HG03095 (cell line): ENCODE measurements around the gene DPYD.

Experiments used
- ATAC-seq: cut with Tn5 transposase; IDR thresholded peaks from one replicate; pipeline ENCODE4 v1.9.1; 2021; ENCODE audit warnings: moderate library complexity; ENCODE audit not compliant: unreplicated experiment

DPYD gene

GRCh38 chr1:97560714-97561113, 360.1 kb downstream of the DPYD start:
- no peak for ATAC-seq

GRCh38 chr1:97553971-97554370, 366.9 kb downstream of the DPYD start:
- ATAC-seq = no peak

GRCh38 chr1:97551113-97551512, 369.7 kb downstream of the DPYD start:
- no peak for ATAC-seq

- no peak for ATAC-seq
These were observed 375.4 kb downstream of the DPYD start for GRCh38 chr1:97545446-97545845.

GRCh38 chr1:97540346-97540888, 380.4 kb downstream of the DPYD start:
- no peak for ATAC-seq

- ATAC-seq = no peak
These were observed 382.7 kb downstream of the DPYD start for GRCh38 chr1:97538113-97538512.

- ATAC-seq = no peak
These were observed 387.5 kb downstream of the DPYD start for GRCh38 chr1:97533358-97533757.

- no peak for ATAC-seq
These were observed 391.2 kb downstream of the DPYD start for GRCh38 chr1:97529600-97529999.

DNA sequence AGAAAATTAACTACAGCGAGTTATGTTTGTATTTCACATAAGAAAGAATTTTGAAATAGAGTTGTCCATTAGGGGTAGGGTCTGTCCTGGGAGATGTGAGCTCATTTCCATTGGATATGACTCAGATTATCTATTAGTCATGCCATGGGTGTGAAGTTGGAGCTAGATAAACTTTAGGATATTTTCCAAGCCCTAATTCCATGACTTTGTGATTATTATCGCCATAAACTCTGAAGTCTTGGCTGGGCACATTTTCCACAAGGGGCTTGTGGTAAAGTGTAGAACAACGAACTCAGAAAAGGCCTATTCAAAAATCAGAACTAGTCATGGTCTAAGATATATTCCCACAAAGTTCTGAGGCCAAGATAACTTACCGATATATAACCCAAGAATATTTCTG, 396.6 kb downstream of the DPYD start:
- no peak for ATAC-seq

- no peak for ATAC-seq
These were observed 404.2 kb downstream of the DPYD start for GRCh38 chr1:97516588-97516987.

GRCh38 chr1:97508653-97509218, 412.1 kb downstream of the DPYD start:
- ATAC-seq = no peak

GRCh38 chr1:97507863-97508262, 413.0 kb downstream of the DPYD start:
- no peak for ATAC-seq

DNA sequence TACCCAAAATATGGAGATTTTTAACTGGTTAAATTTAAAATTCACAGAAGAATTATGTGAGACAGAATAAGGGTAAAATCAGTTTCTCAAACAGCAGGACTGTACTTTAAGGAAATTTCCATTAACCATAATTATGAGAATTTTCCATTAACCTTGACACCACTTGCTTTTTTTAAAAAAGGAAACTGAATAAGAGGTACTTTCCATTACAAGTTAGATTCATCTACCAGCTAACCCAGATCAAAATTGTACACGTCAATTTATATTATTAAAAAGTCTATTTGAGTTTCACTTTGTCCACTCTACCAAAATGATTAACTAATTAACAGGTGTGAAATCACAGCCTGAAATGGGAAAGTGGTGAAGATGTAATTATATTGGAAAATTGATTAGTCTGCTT, 414.5 kb downstream of the DPYD start:
- no peak for ATAC-seq

DNA sequence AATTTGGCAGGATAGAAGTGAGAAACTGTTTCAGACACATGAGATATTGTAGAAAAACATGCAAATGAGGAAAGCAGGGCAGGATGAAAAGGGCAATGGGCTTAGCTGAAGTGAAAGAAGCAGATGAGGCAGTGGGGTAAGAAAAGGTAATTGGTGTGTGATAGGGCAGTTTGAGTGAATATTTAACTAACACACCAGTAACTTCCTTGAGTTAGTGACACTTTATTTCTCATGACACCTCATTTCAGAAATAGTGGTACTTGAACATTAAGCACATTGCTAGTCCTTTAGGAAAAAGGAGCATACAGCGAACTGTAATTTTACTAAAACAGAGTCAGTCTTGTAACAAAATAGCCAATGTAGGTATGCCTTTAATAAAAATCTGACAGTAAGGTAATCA, 415.0 kb downstream of the DPYD start:
- peak; percentile 78 for ATAC-seq

DNA sequence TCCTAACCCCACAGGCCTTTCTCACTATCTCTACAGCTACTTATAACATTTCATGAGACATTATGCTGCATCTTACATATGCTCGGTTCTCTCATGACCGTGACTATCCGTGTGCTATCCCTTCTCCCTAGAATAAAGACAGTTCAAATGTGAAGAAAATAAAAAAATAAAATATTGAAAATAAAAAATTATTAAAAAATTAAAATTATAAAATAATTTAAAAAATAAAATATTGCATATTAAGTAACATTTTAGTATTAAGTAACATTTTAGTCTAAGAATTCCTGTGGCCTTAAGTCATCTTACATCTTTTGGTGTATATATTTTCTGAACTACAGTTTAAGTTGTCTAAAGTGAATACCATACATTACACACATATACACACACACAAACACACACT, 415.5 kb downstream of the DPYD start:
- no peak for ATAC-seq

DNA sequence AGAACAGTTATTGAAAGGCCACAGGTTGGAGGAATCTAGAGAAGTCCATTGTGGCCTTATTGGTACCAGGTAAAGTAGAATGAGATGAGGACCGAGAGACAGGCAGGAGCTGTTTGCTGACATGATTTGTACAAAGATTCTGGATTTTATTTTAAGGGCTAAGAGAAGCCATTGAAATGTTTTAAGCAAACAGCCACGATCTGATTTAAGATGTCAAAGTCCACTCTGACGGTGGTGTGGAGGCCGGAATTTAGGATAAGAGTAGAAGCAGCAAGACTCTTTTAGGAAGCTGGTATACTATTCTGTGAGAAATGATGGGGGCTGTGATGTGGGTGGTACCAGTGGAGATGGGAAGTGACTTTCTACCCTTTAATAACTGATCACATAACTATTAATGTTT, 418.5 kb downstream of the DPYD start:
- no peak for ATAC-seq

DNA sequence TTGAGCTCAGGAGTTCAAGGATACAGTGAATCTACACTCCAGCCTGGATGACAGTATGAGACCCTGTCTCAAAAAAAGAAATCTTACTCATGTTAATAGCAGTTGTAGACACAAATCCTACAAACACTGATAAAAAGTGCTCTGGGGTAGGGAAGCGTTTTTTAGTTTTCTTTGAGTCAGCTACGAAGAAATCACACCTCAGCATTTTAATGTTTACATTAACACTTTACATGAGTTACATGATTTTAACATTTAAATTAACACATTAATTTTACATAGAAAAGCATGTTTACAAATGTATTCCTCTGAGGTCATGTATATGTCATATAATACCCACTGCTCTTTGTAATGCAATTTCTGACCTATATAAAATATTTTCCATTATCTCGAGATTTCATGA, 419.2 kb downstream of the DPYD start:
- ATAC-seq = no peak

- no peak for ATAC-seq
These were observed 420.1 kb downstream of the DPYD start for GRCh38 chr1:97500760-97501159.

DNA sequence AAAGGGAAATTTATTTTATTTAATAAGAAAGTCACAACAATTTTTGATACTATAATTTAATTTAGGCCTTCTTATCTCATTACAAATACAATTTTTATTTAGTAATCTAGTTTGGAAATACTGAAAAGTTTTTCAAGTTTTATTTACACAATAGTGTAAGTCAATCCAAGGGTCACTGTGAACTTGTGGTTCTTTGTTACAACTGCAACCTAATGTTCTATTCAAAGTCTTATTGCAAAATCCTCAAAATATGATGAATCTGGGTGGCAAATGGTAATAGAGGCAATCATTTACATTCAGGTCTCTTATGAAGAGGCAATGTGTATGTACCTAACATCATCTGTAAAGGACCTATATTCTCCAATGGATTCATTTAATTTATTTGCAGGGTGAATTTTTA, 421.2 kb downstream of the DPYD start:
- no peak for ATAC-seq

DNA sequence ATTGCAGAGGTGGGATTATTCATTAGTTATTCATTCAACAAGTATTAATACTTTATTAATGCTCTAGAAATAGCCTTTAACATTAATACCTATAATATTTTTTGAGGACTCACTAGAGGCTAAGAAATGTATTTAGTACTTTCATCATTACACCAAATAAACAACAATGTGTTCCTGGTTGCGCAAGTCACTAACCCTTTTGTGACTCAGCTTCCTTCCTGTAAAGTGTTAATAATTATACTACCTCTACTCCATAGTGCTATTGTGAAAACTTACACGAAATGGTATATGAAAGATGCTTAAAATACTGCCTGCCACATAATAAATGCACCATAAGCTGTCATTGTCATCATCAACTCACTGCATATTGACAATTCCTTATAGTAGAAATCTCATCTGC, 431.0 kb downstream of the DPYD start:
- ATAC-seq = no peak

GRCh38 chr1:97488530-97488929, 432.3 kb downstream of the DPYD start:
- ATAC-seq = no peak

DNA sequence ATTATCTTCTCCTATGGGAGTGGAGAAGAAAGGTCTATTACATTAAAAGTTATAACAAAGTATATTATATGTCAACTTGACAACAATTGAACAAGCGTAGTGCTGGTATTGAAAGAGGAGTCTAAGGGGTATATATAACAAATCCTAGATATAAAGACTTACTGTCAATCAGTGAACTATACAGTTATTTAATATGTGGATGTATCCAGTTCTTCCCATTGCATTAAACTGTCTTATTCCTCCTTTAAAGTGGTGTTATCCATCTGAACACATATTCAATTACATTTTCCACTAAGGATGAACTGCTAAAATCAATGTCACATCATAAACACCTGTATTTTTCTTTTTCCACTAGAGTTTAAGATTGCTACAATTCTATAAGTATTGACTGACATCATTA, 438.8 kb downstream of the DPYD start:
- no peak for ATAC-seq

GRCh38 chr1:97467445-97467844, 453.4 kb downstream of the DPYD start:
- ATAC-seq = no peak
